Limb (tissue), 2 donors: ENCODE results near the gene TRRAP.
"Not testable (repeated sequence)": the region's sequence is repeated elsewhere in the genome, so short reads cannot be mapped to it uniquely, and the experiment has no call there.

Experiments used
- DNase-seq, 2 donors: peaks; one replicate each; pipeline ENCODE4 v3.0.0-alpha.2; 2016; ENCODE audit errors: extremely low spot score in 2 of 2

Gene TRRAP

DNA sequence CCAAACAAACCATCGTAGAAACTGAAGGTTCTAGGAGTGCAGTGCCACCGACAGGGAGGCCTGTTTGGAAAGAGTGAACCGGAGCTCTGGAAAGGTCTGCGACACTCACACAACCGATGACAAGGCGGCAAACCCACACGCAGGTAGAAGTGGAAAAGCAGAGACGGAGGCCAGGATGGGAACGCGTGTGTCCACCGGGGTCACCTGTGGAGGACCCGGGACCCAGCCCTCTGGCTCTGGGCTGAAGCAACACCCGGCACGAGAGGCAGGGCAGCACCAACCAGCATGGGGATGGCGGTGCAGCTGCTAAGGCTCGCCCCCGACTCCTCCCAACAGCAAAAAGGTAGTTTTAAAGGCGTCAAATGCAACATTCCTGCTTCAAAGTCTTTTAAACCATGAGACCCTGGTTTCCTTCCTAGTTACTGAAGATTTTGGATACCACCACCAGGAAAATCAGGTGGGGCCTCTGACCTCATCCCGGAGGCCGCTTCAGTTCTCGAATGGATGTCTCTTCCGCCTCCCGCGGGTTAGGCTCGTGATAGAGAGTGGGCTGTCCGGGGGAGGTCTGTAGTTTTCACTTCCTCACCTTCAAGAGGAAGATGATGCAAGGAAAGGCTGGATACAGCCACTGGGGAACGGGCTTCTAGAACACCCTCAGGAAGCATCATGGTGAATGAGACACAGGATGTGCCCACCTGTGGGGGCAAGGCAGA is 150.1 kb downstream of the TRRAP start:
- DNase-seq = peak in 1 of 2 donors; percentile 11

- DNase-seq = peak in 1 of 2 donors; percentile 6
These were observed 151.4 kb downstream of the TRRAP start for GRCh38 chr7:99029466-99030435.

DNA sequence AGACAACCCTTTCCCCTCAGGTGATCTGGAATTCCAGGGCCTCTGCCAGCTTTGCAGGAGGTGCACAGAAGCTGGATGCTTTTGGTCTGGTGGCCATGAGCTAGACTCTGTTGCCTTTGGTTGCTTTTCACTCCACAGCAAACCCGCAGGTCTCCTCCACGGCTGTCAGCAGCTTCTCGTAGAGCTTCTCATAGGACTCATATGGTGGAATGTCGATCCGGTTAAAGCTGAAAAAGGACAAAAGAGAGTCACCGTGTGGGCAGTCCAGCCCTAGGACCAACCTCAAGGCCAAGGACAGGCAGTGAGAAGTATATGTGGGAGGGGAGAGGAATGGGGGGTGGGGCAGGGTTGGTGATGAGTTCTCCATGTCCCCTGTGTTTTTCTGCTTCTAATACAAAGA is 152.1 kb downstream of the TRRAP start:
- no peak for DNase-seq

DNA sequence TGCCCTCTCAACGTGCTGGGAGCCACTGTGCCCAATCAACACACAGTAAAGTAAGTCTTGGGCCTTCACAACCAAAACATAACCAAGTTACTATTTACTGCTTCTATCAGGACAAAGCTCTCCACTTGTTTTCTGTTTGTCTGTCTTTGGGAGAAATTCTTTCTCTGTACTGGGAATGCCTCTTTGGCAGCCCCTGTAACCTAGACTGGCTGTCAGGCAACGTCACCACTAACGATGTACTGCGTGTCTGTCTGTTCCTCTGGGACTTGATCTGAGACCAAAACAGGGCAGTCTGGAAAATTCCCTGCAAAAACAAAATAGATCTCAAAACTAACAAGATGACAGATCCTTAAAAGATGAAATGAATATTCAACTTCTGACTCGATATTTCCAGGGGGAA is 152.6 kb downstream of the TRRAP start:
- DNase-seq = no peak

DNA sequence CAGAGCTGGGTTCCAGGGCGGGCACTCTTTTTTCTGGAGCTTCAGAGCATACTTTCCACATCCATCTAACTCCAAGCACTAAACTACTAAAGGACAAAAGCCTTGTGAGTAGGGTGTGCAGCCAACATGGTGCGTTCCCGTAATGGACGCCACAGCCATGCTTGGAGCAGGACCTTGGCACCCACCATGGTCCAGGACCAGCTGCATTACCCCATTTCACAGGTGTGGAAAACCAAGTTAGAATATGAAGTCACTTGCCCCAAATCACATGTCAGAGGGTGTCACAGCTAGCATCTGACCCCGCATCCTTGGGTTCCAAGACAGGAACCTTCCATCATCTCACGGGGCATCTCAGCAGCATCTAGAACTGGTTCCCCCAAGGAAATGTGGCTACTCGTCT is 153.2 kb downstream of the TRRAP start:
- no peak for DNase-seq

DNA sequence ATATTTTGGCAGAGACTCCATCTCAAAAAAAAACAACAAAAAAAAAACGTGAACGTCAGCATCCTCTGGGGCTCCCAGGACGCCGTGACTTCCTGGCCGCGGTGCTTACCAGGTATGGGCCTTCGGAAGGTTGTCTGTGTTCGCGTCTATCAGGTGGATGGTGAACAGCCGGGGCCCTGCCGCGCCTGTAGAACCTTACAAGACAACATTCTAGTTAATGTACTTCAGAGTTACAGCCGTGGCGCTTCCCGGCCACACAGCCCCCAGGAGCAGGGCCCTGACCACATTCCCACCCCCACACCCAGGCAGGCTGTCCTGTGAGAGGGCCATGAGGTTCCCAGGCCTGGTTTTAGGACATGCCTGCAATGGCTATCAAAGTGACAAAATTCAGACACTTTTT is 154.6 kb downstream of the TRRAP start:
- no peak for DNase-seq

DNA sequence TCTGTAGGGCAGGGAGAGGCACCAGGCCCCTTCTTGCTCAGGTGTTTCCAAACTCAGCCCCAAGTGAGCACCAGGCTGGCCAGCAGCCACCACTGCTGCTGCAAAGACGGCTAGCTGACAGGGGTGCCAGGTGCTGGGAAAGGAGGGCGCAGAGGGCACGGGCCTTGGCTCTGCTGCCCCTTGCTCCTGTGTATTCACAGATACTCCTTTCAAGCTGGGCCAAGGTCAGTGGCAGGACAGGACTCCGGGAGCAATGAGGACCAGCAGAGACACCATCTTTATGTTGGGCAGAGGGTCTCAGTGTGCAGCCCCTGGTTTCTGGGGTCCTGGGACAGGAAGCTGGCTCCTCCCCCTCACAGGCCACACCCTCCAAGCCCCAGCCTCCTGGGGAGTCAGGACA is 155.4 kb downstream of the TRRAP start:
- no peak for DNase-seq

DNA sequence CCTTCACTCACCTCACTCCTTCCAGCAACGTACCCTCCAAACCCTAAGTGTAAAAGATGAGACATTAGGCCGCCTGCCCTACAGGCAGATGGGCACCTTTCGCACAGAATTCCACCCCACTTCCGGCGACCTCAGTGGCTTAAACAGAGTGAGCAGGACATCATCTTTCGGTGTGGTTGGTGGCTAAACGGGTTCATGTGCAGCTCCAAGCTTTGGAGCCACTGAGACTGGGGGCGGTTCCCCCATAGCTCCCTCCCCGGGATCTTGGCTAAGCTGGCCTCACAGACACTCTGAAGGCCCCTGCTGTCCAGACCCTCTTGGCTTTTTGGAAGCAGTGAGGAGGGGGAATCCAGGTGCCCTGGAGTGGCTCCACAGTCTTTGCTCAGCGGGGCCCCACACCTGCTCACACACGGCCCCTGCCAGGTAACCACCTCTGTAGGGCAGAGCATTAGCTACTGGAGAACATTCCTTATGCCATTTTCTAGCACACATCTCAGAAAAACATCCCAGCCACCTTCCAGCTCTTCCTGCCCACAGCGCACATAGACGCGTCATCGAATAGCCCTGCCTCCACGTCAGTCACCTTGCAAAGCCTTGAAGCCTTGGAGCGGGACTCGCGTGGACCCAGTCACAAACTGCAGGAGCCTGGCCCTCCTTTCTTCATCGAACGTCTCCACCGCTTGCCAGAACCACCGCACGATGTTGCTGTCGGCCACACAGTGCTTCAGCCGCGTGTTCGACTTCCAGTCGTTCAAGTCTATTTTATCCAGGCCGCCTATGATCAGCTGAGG is 156.8 kb downstream of the TRRAP start:
- DNase-seq = peak in 1 of 2 donors; percentile 9

DNA sequence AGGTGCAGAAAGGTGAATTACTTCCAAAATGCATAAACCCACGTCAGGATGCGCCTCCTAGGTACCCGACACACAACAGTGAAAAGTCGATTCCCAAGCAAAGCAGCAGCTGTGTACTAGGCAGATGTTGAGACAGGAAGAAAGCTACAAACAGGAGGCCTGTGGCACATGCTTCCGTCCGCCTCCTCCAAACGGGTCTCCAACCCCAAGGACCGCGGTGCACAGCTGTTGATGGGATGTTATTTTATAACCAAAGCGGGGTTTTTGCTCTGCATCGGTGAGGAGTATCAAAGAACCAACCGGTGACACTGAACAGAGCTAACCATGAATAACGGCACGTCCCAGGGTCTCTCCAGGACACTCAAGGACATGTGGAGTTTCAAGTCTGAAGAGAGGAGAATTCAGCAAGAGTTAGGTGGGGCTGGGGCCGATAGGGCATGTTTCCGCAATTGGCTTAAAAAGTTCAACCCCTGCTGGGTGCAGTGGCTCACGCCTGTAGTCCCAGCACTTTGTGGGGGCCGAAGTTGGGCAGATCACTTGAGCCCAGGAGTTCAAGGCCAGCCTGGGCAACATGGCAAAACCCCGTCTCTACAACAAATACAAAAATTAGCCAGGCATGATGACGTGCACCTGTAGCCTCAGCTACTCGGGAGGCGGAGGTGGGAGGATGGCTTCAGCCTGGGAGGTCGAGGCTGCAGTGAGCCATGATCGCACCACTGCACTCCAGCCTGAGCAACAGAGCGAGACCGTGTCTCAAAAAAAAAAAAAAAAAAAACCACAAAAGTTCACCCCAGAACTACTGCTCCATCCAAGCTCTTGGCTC is 157.6 kb downstream of the TRRAP start:
- DNase-seq = no peak

GRCh38 chr7:99036546-99037111 is 158.3 kb downstream of the TRRAP start:
- no peak for DNase-seq

DNA sequence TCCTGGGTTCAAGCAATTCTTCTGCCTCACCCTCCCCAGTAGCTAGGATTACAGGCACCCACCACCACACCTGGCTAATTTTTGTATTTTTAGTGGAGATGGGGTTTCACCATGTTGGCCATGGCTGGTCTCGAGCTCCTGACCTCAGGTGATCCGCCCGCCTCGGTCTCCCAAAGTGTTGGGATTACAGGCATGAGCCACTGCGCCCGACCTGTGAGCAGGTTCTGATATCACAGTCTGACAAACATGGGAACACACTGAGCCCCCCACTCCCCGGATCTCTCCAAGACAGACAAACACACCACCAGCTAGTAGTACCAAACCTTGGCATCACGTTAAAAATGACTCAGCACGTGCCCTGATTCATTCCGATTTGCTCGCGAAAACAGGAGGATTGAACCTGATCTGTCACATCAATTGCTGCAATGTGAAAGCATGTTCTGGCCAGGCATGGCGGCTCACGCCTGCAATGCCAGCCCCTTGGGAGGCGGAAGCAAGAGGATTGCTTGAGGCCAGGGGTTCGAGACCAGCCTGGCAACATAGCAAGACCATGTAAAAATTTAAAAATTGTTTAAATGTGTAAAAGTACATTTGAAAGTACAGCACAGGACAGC is 159.1 kb downstream of the TRRAP start:
- DNase-seq = no peak

- no peak for DNase-seq
These were observed 159.9 kb downstream of the TRRAP start for GRCh38 chr7:99038086-99038855.

DNA sequence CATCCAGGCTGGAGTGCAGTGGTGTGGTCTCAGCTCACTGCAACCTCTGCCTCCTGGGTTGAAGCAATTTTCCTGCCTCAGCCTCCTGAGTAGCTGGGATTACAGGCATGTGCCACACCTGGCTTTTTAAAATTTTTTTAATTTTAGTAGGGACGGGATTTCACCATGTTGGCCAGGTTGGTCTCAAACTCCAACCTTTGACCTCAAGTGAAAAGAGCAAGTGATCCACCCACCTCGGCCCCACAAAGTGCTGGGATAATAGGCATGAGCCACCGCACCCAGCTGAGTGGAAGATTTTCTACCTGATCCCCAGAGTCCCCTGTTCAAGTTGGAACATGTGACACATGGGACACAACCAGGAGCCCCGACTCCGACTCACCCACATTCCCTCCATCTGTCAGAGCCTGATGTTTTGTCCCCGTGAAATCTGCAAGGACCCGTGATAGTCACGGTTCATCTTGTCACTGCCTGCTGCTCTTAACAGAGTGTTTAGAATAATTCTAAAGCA is 161.1 kb downstream of the TRRAP start:
- DNase-seq = no peak

GRCh38 chr7:99040104-99040958 is 162.0 kb downstream of the TRRAP start:
- DNase-seq = peak; percentile 85 to 87

- DNase-seq = no peak
These were observed 163.2 kb downstream of the TRRAP start for GRCh38 chr7:99041526-99041925.

DNA sequence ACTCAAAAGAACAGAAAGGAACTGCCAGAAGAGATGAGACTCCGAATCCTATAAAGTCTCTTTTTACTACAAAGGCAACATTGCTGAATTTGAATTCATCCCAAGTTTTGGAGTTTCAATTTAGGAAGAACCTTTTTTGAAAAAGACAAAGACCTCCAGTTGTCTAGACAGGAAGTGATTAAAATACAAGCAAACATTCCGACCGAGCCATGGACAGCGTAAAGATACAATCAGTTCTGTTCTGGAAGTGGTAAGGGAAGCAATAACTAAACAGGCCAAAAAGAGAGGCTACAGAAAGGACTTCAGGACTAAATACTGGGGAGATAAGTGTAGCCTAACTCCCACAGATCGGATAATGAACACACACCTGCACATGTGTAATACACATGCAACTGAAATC is 164.6 kb downstream of the TRRAP start:
- DNase-seq = no peak

- DNase-seq = not testable (repeated sequence)
These were observed 166.5 kb downstream of the TRRAP start for GRCh38 chr7:99044858-99045257.

GRCh38 chr7:99046262-99046661 is 167.9 kb downstream of the TRRAP start:
- DNase-seq = not testable (repeated sequence)
